ENCODE results near the gene PTPRD.

Gene PTPRD

GRCh38 chr9:8724284-8725018 is 1888.4 kb downstream of the PTPRD start:
- Histone ChIP-seq H3K27me3 (ENCODE audit: control insufficient read depth, low read length) (no peaks in the 10 kb centered on the region), H3K4me1 (ENCODE audit: control insufficient read depth, low read length) (no peaks in the 10 kb centered on the region), H3K79me2 (ENCODE audit: control insufficient read depth, low read length) (no peaks in the 10 kb centered on the region), H3K9me3 (ENCODE audit: control insufficient read depth, insufficient read depth, low read length) (no peaks in the 10 kb centered on the region), H3K4me3 (ENCODE audit: low read length) (no peak overlapping the region), H3K4me2 (ENCODE audit: low read length) (no peak overlapping the region), H3K9me2 (replicated peaks; ENCODE audit: control insufficient read depth, low read length) (no peaks in the 10 kb centered on the region), H3K27ac (ENCODE audit: low read depth, low read length) (no peak overlapping the region), H4K20me1 (ENCODE audit: control insufficient read depth, insufficient read depth, low read depth, low read length) (no peaks in the 10 kb centered on the region), H3K36me3 (ENCODE audit: control insufficient read depth, low read length) (no peaks in the 10 kb centered on the region), H3F3A (ENCODE audit: control insufficient read depth, insufficient read depth) (no peaks in the 10 kb centered on the region)
- TF ChIP-seq EZH2phosphoT487 (IDR thresholded peaks at IDR 0.05; ENCODE audit: borderline replicate concordance, low read length): no peak
- TF ChIP-seq CTCF (IDR thresholded peaks at IDR 0.05; ENCODE audit: low read depth, low read length, poor library complexity, severe bottlenecking): no peak

- Histone ChIP-seq H3K4me2 (ENCODE audit: low read length) (no peak overlapping the region), H3K27ac (ENCODE audit: low read depth, low read length) (no peak overlapping the region), H3K4me1 (ENCODE audit: control insufficient read depth, low read length) (no peaks in the 10 kb centered on the region), H3K4me3 (ENCODE audit: low read length) (no peak overlapping the region), H3K9me3 (ENCODE audit: control insufficient read depth, insufficient read depth, low read length) (no peaks in the 10 kb centered on the region), H3F3A (ENCODE audit: control insufficient read depth, insufficient read depth) (no peaks in the 10 kb centered on the region), H3K9me2 (replicated peaks; ENCODE audit: control insufficient read depth, low read length) (no peaks in the 10 kb centered on the region), H3K79me2 (ENCODE audit: control insufficient read depth, low read length) (no peaks in the 10 kb centered on the region), H3K36me3 (ENCODE audit: control insufficient read depth, low read length) (no peaks in the 10 kb centered on the region), H3K27me3 (ENCODE audit: control insufficient read depth, low read length) (no peaks in the 10 kb centered on the region), H4K20me1 (ENCODE audit: control insufficient read depth, insufficient read depth, low read depth, low read length) (no peaks in the 10 kb centered on the region)
- TF ChIP-seq CTCF (IDR thresholded peaks at IDR 0.05; ENCODE audit: low read depth, low read length, poor library complexity, severe bottlenecking): no peak
- TF ChIP-seq EZH2phosphoT487 (IDR thresholded peaks at IDR 0.05; ENCODE audit: borderline replicate concordance, low read length): no peak
Measured at GRCh38 chr9:8723195-8723594, 1889.6 kb downstream of the PTPRD start.

- H3K4me1 ChIP-seq (ENCODE audit: control insufficient read depth, low read length): no peaks in the 10 kb centered on the region
- no peak overlapping the region for H3K27ac ChIP-seq (ENCODE audit: low read depth, low read length)
- no peaks in the 10 kb centered on the region for H3K27me3 ChIP-seq (ENCODE audit: control insufficient read depth, low read length)
- H3K36me3 ChIP-seq (ENCODE audit: control insufficient read depth, low read length): no peaks in the 10 kb centered on the region
- no peaks in the 10 kb centered on the region for H3K9me3 ChIP-seq (ENCODE audit: control insufficient read depth, insufficient read depth, low read length)
- H3K4me2 ChIP-seq (ENCODE audit: low read length): no peak overlapping the region
- no peaks in the 10 kb centered on the region for H3K9me2 ChIP-seq (replicated peaks; ENCODE audit: control insufficient read depth, low read length)
- no peaks in the 10 kb centered on the region for H4K20me1 ChIP-seq (ENCODE audit: control insufficient read depth, insufficient read depth, low read depth, low read length)
- H3K4me3 ChIP-seq (ENCODE audit: low read length): no peak overlapping the region
- H3F3A ChIP-seq (ENCODE audit: control insufficient read depth, insufficient read depth): no peaks in the 10 kb centered on the region
- no peak for TF ChIP-seq CTCF (IDR thresholded peaks at IDR 0.05; ENCODE audit: low read depth, low read length, poor library complexity, severe bottlenecking)
- TF ChIP-seq EZH2phosphoT487 (IDR thresholded peaks at IDR 0.05; ENCODE audit: borderline replicate concordance, low read length): no peak
- H3K79me2 ChIP-seq (ENCODE audit: control insufficient read depth, low read length): no peaks in the 10 kb centered on the region
Measured at GRCh38 chr9:8719833-8720486, 1892.8 kb downstream of the PTPRD start.

Data from DOHH2 (cell line).